Small intestine (tissue), 7 donors: ENCODE data around the gene ANKRD22. TPM values are rescaled to one million over a fixed set of nuclear protein-coding genes. Genes with fewer than 3 reads are reported as not detected.

ENCODE experiments used
- DNase-seq, 2 donors: peaks; one replicate each; pipeline versions ENCODE4 v3.0.0 to v3.0.0-alpha.2; 2013
- FAIRE-seq: peaks from 2 replicates; lab custom pipeline; 2012; peaks lifted over from hg19 to GRCh38; lab: Jason Lieb, UNC
- H3K27ac ChIP-seq, 3 donors: one replicate each; pipeline ENCODE4 v1.5.1; 2013; ENCODE audit warnings: low read length in 2 of 3, mild to moderate bottlenecking in 2 of 3, control low read depth in 1 of 3, inconsistent platforms in 1 of 3, low read depth in 1 of 3, moderate library complexity in 1 of 3
- H3K27me3 ChIP-seq, 3 donors: one replicate each; pipeline ENCODE4 v1.6.1; 2013; ENCODE audit warnings: low read length in 3 of 3, inconsistent platforms in 1 of 3; ENCODE audit not compliant: control insufficient read depth in 3 of 3, insufficient read depth in 3 of 3
- H3K36me3 ChIP-seq, 3 donors: one replicate each; pipeline ENCODE4 v1.6.1; 2013; ENCODE audit warnings: low read length in 3 of 3, inconsistent platforms in 1 of 3, low read depth in 1 of 3, mild to moderate bottlenecking in 1 of 3, moderate library complexity in 1 of 3; ENCODE audit not compliant: control insufficient read depth in 3 of 3, insufficient read depth in 2 of 3
- H3K4me1 ChIP-seq, 3 donors: one replicate each; pipeline ENCODE4 v1.6.1; 2013; ENCODE audit warnings: low read length in 2 of 3, inconsistent platforms in 1 of 3, low read depth in 1 of 3, mild to moderate bottlenecking in 1 of 3, moderate library complexity in 1 of 3; ENCODE audit not compliant: control insufficient read depth in 3 of 3, insufficient read depth in 2 of 3
- H3K4me3 ChIP-seq, 3 donors: one replicate each; pipeline ENCODE4 v1.5.1; 2013; ENCODE audit warnings: low read length in 3 of 3, control low read depth in 1 of 3, inconsistent platforms in 1 of 3, low read depth in 1 of 3, mild to moderate bottlenecking in 1 of 3, moderate library complexity in 1 of 3
- H3K9me3 ChIP-seq, 2 donors: one replicate each; pipeline ENCODE4 v1.6.1; 2013; ENCODE audit warnings: low read depth in 1 of 2, low read length in 1 of 2; ENCODE audit not compliant: control insufficient read depth in 2 of 2, insufficient read depth in 1 of 2
- WGBS, 3 donors: extraction: QIAGEN DNeasy Blood & Tissue Kit; methylation state at CpG; one replicate each; pipeline ENCODE4 v1.1.7; 2013; 5-methylcytosine and 5-hydroxymethylcytosine counted together
- polyA plus RNA-seq, 4 donors: library from polyadenylated mRNA; stranded (reverse) in 3 of 4; unstranded in 1 of 4; fragments of 200-250 nt in 3 of 4; fragments of 120-200 nt in 1 of 4; gene quantifications; one replicate each; pipeline versions ENCODE4 v1.2.1 to v1.2.3, GENCODE V29; 2013
- donor health status: healthy with polysubstance abuse.
- donor health status: control.
- donor health status: control.
- donor health status: Bipolar disorder and iron deficiency.
- donor health status: healthy.

The ANKRD22 gene
- polyA plus RNA-seq, 4 donors, result 0.81 to 8.5 (median 2.2) TPM

DNA sequence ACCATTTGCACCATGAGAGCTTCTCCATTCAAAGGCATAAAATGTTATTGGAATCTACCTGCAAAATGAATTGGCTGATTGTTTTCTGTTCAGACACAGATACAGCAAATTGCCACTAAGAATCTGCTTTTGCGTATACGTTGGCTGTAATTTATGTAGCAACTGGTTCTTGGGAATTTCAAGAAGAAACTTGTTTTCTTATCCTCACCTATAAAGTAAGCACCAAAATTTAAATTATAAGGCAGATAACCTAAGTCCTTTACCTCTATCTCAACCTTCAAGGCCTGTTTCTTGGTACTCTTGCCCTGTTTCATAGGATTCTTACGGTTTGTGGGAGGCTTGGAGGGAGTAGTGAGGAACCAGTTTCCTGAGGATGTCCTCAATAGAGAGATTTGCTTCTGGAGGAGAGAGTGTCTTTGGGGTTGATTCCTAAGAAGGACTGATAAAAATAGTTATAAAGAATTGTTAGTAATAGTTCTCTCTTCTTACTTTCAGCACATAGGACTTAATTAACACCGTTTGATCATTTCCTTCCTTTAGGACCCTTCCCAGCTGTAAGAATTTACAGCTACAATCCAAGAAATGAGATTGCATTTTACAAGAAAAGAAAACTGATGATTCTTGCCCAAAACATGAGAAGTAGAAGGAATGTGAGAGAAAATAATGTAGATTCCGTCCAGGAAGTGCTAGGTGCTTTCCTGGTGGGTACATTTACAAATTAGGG, 30.4 kb upstream of the ANKRD22 start:
- H3K4me1 ChIP-seq, result peaks cover 5 to 30% (median 18%) of the 10 kb centered on the region in 3 donors
- peak in 1 of 2 donors; percentile 40 for DNase-seq
- peak overlapping the region in 2 of 3 donors; percentile 73 to 89 for H3K4me3 ChIP-seq
- no peaks in the 10 kb centered on the region for H3K36me3 ChIP-seq
- WGBS, 3 donors, result 12 to 33% (median 23%) methylated on average over 5 of the region's 5 CpGs
- H3K9me3 ChIP-seq, result no peaks in the 10 kb centered on the region
- peak overlapping the region; percentile 48 to 99 (median 88) for H3K27ac ChIP-seq
- no peak for FAIRE-seq
- H3K27me3 ChIP-seq, result no peaks in the 10 kb centered on the region

GRCh38 chr10:88881320-88881719, 29.7 kb upstream of the ANKRD22 start:
- H3K9me3 ChIP-seq, result no peaks in the 10 kb centered on the region
- peak overlapping the region; percentile 59 to 89 (median 73) for H3K4me3 ChIP-seq
- no peak for FAIRE-seq
- no peak for DNase-seq
- H3K27me3 ChIP-seq, result no peaks in the 10 kb centered on the region
- H3K27ac ChIP-seq, result peak overlapping the region; percentile 90 to 99 (median 99)
- H3K36me3 ChIP-seq, result no peaks in the 10 kb centered on the region
- 4 to 15% (median 11%) methylated on average over 6 of the region's 6 CpGs for WGBS, 3 donors
- H3K4me1 ChIP-seq, result peaks cover 3 to 27% (median 12%) of the 10 kb centered on the region in 3 donors

- DNase-seq (peak; percentile 82 to 95), FAIRE-seq (no peak)
- no peaks in the 10 kb centered on the region for H3K9me3 ChIP-seq
- no peaks in the 10 kb centered on the region for H3K36me3 ChIP-seq
- peaks cover 3 to 27% (median 12%) of the 10 kb centered on the region in 3 donors for H3K4me1 ChIP-seq
- H3K27me3 ChIP-seq, result no peaks in the 10 kb centered on the region
- H3K27ac ChIP-seq, result peak overlapping the region; percentile 90 to 99 (median 99)
- WGBS, 3 donors, result 0% methylated on average over 76 to 84 of the region's 84 CpGs
- H3K4me3 ChIP-seq, result peak overlapping the region; percentile 59 to 89 (median 73)
Observed at GRCh38 chr10:88880282-88881076, 28.8 kb upstream of the ANKRD22 start.

- DNase-seq, result peak in 1 of 2 donors; percentile 60
- 1 to 3% (median 1%) methylated on average over 24 to 26 of the region's 26 CpGs for WGBS, 3 donors
Observed at GRCh38 chr10:88879534-88880281, 28.1 kb upstream of the ANKRD22 start, which contains the start of gene STAMBPL1. TSS of gene STAMBPL1 (plus strand) at chr10:88880245. CDS start at chr10:88901709, 21,464 bp downstream.

GRCh38 chr10:88877298-88877697, 25.7 kb upstream of the ANKRD22 start:
- DNase-seq (no peak), FAIRE-seq (no peak)
- no peak overlapping the region for H3K4me3 ChIP-seq
- no peak overlapping the region for H3K27ac ChIP-seq
- WGBS, 3 donors, result 94 to 97% (median 96%) methylated on average over 6 of the region's 6 CpGs
- H3K9me3 ChIP-seq, result no peaks in the 10 kb centered on the region
- peaks cover 0 to 16% (median 4%) of the 10 kb centered on the region in 3 donors for H3K4me1 ChIP-seq
- no peaks in the 10 kb centered on the region for H3K27me3 ChIP-seq
- no peaks in the 10 kb centered on the region for H3K36me3 ChIP-seq

More at GRCh38 chr10:88879534-88880281, 28.1 kb upstream of the ANKRD22 start, which contains the start of gene STAMBPL1:
- Histone ChIP-seq H3K27ac (peak within 1 kb of the TSS; percentile 90 to 99 (median 99)), H3K4me3 (peak within 1 kb of the TSS; percentile 59 to 89 (median 73)), H3K4me1 (peaks cover 3 to 27% (median 12%) of the 10 kb centered on the region in 3 donors), H3K9me3 (no peaks in the 10 kb centered on the region), H3K36me3 (no peaks in the 10 kb centered on the region), H3K27me3 (no peaks in the 10 kb centered on the region)
- FAIRE-seq, result no peak

- FAIRE-seq, result no peak
Observed at GRCh38 chr10:88875081-88875480, 23.4 kb upstream of the ANKRD22 start.

DNA sequence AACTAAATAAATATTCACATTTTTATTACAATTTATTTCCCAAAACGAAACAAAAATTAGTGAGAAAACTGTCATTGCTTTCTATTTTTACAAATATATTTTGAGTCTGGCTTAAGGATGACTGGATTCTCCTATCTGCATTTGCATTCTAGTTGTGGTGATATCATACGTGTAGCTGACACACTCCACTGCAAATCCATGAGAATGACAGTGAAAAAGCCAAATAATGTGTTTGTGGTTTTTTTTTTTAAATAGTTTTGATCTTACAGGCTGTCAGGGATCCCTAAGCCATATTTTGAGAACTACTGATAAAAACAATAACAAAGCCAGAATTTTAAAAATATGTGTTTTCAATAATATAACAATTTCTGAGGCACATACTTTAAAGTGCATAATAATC, 22.6 kb upstream of the ANKRD22 start:
- Histone ChIP-seq H3K36me3 (no peaks in the 10 kb centered on the region), H3K27ac (no peak overlapping the region), H3K9me3 (no peaks in the 10 kb centered on the region), H3K27me3 (no peaks in the 10 kb centered on the region), H3K4me3 (no peak overlapping the region), H3K4me1 (peaks cover 0 to 8% (median 0%) of the 10 kb centered on the region in 3 donors)
- WGBS, 3 donors, result 80 to 96% (median 93%) methylated on average over 2 of the region's 2 CpGs
- DNase-seq (no peak), FAIRE-seq (no peak)

More at GRCh38 chr10:88875081-88875480, 23.4 kb upstream of the ANKRD22 start:
- H3K27me3 ChIP-seq, result no peaks in the 10 kb centered on the region
- DNase-seq, result no peak
- no peaks in the 10 kb centered on the region for H3K36me3 ChIP-seq
- H3K9me3 ChIP-seq, result no peaks in the 10 kb centered on the region
- H3K4me3 ChIP-seq, result no peak overlapping the region
- H3K27ac ChIP-seq, result no peak overlapping the region
- H3K4me1 ChIP-seq, result peaks cover 0 to 12% (median 0%) of the 10 kb centered on the region in 3 donors

DNA sequence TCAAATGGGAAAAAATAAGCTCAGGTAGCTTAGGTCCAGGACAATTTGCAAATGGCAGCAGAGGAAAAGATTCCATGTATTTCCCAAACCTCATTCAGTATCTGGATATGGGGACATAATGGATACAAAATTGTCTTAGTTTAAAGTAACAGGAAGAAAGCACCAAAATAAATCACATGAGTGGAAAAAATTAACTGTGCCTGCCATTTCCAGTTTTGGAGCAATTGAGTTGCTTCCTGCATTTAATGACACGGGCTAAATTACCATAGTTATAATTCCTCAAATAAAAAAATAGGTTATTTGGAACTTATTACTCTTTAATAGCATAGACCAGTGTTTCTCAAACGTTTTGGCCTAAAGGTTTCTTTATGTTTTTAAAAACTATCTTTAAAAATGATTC, 22.1 kb upstream of the ANKRD22 start:
- no peaks in the 10 kb centered on the region for H3K36me3 ChIP-seq
- FAIRE-seq, result no peak
- H3K27me3 ChIP-seq, result no peaks in the 10 kb centered on the region
- peaks cover 0 to 3% (median 0%) of the 10 kb centered on the region in 3 donors for H3K4me1 ChIP-seq
- no peaks in the 10 kb centered on the region for H3K9me3 ChIP-seq
- no peak overlapping the region for H3K4me3 ChIP-seq
- H3K27ac ChIP-seq, result no peak overlapping the region
- WGBS, 3 donors, result 52 to 57% (median 56%) methylated on average over 2 of the region's 2 CpGs
- DNase-seq, result no peak
